ENCODE results near the gene WBP11.

GRCh38 chr12:14769466-14769968, 33.8 kb downstream of the WBP11 start:
- no peak for TF ChIP-seq MYC (IDR thresholded peaks at IDR 0.05; ENCODE audit: low read depth, low read length)
- TF ChIP-seq CTCF (IDR thresholded peaks at IDR 0.05; ENCODE audit: extremely low read depth in 1 of 2, insufficient read depth in 1 of 2, low read depth in 1 of 2, low read length in 2 of 2), result peak in 1 of 2 donors; percentile 37
